Glutamatergic neuron (in vitro differentiated cells): Measurements from ENCODE around the gene SLC25A36. TPM values are rescaled to one million over a fixed set of nuclear protein-coding genes. Genes with fewer than 3 reads are reported as not detected.

Experiments used
- DNase-seq: peaks from one replicate; pipeline ENCODE4 v3.0.0; 2022
- H3K27ac Mint-ChIP-seq: one replicate; pipeline ENCODE4 v1.8.0; 2020; ENCODE audit warnings: mild to moderate bottlenecking, mixed read lengths, inconsistent platforms; ENCODE audit not compliant: unreplicated experiment
- H3K27me3 Mint-ChIP-seq: one replicate; pipeline ENCODE4 v1.8.0; 2020; ENCODE audit warnings: mild to moderate bottlenecking, moderate library complexity, mixed read lengths, inconsistent platforms; ENCODE audit not compliant: unreplicated experiment
- H3K36me3 Mint-ChIP-seq: one replicate; pipeline ENCODE4 v1.8.0; 2020; ENCODE audit warnings: mild to moderate bottlenecking, mixed read lengths, inconsistent platforms; ENCODE audit not compliant: unreplicated experiment
- H3K4me1 Mint-ChIP-seq: one replicate; pipeline ENCODE4 v1.8.0; 2020; ENCODE audit warnings: mild to moderate bottlenecking, low read depth, mixed read lengths, inconsistent platforms; ENCODE audit not compliant: unreplicated experiment
- H3K4me3 Mint-ChIP-seq: one replicate; pipeline ENCODE4 v1.8.0; 2020; ENCODE audit warnings: mild to moderate bottlenecking, mixed read lengths, inconsistent platforms; ENCODE audit not compliant: unreplicated experiment
- H3K9me3 Mint-ChIP-seq: one replicate; pipeline ENCODE4 v1.8.0; 2020; ENCODE audit warnings: mild to moderate bottlenecking, moderate library complexity, mixed read lengths, inconsistent platforms; ENCODE audit not compliant: unreplicated experiment
- total RNA-seq: library from RNA; stranded (reverse); fragmentation: NEBNext Ultra II Directional; extraction: Animal tissue kit (Norgen Biotek cat#: 25700); gene quantifications from one replicate; pipeline ENCODE4 v1.2.1, GENCODE V29; 2021; ENCODE audit not compliant: unreplicated experiment
- TF ChIP-seq, protein P1 (sequence below): fragments of 200-600 bp; sonication (generic); IDR thresholded peaks from one replicate; pipeline ENCODE4 v1.5.0; 2021; ENCODE audit not compliant: partially characterized antibody, unreplicated experiment

The SLC25A36 gene
- total RNA-seq, 1 donor from 2014 or later: 146 TPM

DNA sequence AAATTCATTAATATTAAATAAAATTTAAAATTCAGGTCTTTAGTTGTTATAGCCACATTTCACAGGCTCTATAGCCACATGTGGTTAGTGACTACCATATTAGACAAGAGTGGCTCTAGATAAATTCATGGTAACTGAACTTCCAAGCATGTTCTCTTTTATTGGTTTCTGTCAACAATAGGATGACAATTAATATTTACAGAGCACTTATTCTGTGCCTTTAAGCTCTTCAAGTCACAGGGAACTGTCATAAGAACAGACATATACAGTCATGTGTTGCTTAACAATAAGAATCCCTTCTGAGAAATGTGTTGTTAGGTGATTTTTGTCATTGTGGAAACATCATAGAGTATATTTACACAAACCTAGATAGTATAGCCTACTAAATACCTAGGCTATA lies 38.8 kb upstream of the SLC25A36 start:
- H3K27ac Mint-ChIP-seq: no peak overlapping the region
- H3K9me3 Mint-ChIP-seq: peaks cover 2% of the 10 kb centered on the region
- no peak overlapping the region for H3K4me3 Mint-ChIP-seq
- TF ChIP-seq, protein P1, sequence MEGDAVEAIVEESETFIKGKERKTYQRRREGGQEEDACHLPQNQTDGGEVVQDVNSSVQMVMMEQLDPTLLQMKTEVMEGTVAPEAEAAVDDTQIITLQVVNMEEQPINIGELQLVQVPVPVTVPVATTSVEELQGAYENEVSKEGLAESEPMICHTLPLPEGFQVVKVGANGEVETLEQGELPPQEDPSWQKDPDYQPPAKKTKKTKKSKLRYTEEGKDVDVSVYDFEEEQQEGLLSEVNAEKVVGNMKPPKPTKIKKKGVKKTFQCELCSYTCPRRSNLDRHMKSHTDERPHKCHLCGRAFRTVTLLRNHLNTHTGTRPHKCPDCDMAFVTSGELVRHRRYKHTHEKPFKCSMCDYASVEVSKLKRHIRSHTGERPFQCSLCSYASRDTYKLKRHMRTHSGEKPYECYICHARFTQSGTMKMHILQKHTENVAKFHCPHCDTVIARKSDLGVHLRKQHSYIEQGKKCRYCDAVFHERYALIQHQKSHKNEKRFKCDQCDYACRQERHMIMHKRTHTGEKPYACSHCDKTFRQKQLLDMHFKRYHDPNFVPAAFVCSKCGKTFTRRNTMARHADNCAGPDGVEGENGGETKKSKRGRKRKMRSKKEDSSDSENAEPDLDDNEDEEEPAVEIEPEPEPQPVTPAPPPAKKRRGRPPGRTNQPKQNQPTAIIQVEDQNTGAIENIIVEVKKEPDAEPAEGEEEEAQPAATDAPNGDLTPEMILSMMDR: no peak
- no peak for DNase-seq
- H3K4me1 Mint-ChIP-seq: no peaks in the 10 kb centered on the region
- H3K36me3 Mint-ChIP-seq: no peaks in the 10 kb centered on the region
- no peaks in the 10 kb centered on the region for H3K27me3 Mint-ChIP-seq

DNA sequence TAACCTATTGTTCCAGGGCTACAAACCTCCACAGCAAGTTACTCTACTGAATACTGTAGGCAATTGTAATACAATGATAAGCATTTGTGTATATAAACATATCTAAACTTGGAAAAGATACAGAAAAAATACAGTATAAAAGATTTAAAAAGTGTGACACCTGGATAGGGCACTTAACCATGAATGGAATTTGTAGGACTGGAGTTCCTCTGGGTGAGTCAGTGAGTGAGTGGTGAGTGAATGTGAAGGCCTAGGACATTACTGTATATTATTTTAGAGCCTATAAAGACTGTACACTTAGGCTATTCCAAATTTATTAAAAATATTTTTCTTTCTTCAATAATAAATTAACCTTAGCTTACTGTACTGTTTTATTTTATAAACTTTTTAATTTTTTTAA lies 38.4 kb upstream of the SLC25A36 start:
- H3K9me3 Mint-ChIP-seq: peaks cover 2% of the 10 kb centered on the region
- H3K4me3 Mint-ChIP-seq: no peak overlapping the region
- TF ChIP-seq, protein P1: no peak

DNA sequence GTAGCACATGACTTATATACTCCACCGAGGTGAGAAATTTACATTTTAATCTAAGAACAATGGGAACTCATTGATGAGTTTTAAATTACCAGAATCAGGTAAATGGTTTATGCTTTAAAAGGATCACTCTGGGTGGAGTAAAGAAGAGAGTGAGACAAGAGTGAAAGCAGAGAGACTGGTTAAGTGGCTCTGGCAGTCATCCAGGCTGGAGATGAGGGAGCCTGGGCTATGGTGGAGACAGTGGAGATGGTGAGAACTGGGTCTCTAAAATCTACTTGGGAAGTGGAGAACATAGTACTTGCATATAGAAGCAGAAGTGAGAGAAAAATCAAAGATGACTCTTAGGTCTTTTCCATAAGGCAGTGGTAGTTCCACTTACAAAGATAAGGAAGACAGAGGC lies 37.1 kb upstream of the SLC25A36 start:
- TF ChIP-seq, protein P1: no peak
- Mint-ChIP-seq H3K9me3 (peaks cover 2% of the 10 kb centered on the region), H3K4me3 (no peak overlapping the region), H3K36me3 (no peaks in the 10 kb centered on the region), H3K4me1 (no peaks in the 10 kb centered on the region), H3K27me3 (no peaks in the 10 kb centered on the region), H3K27ac (no peak overlapping the region)
- no peak for DNase-seq

More for the DNA sequence above, 38.4 kb upstream of the SLC25A36 start:
- no peaks in the 10 kb centered on the region for H3K36me3 Mint-ChIP-seq
- no peaks in the 10 kb centered on the region for H3K4me1 Mint-ChIP-seq
- no peaks in the 10 kb centered on the region for H3K27me3 Mint-ChIP-seq
- H3K27ac Mint-ChIP-seq: no peak overlapping the region
- no peak for DNase-seq

DNA sequence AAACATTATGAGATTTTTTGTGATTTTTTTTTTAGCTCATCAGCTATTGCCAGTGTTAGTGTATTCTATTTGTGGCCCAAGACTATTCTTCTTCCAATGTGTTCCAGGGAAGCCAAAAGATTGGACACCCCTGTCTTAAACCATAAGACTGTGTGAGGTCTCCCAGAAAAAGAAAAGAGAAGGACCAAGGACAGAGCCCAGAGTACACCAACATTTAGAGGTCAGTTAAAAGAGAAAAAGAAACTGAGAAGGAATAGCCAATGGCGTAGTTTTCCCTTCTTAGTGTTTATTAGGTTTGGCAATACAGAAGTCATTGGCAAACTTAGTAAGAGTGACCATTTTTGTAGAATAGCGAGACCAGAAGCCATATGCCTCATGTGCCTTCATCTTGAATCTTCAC lies 36.1 kb upstream of the SLC25A36 start:
- no peaks in the 10 kb centered on the region for H3K9me3 Mint-ChIP-seq
- TF ChIP-seq, protein P1: no peak
- H3K36me3 Mint-ChIP-seq: no peaks in the 10 kb centered on the region
- H3K27me3 Mint-ChIP-seq: no peaks in the 10 kb centered on the region
- H3K27ac Mint-ChIP-seq: no peak overlapping the region
- H3K4me3 Mint-ChIP-seq: no peak overlapping the region
- no peak for DNase-seq
- H3K4me1 Mint-ChIP-seq: no peaks in the 10 kb centered on the region

DNA sequence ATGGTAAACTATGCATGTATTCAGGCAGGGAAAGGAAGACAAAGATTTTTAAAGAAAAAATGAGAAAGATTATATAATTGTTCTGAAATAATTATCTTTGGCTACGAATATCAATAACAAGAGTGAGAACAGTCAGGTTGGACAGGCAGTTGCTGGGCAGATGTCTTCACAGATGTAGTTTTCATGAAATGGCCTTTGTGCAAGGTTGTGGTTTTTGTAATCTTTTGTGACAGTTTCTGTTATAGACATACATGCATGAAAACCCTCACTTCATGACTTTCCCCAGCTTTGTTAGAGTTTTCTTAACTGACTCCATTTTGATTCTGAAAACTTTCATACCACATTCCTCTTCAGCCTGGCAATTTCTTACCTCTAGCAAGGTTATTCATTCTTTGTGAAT lies 34.9 kb upstream of the SLC25A36 start:
- no peaks in the 10 kb centered on the region for H3K27me3 Mint-ChIP-seq
- H3K36me3 Mint-ChIP-seq: no peaks in the 10 kb centered on the region
- H3K9me3 Mint-ChIP-seq: no peaks in the 10 kb centered on the region
- no peaks in the 10 kb centered on the region for H3K4me1 Mint-ChIP-seq
- H3K27ac Mint-ChIP-seq: no peak overlapping the region
- TF ChIP-seq, protein P1: no peak
- no peak overlapping the region for H3K4me3 Mint-ChIP-seq
- no peak for DNase-seq
